Measurements from ENCODE around the gene ETS1.

ETS1 gene

GRCh38 chr11:128522055-128522942 is 65.1 kb downstream of the ETS1 start:
- Histone ChIP-seq H3K9ac (peak overlapping the region; percentile 90), H4K20me1 (peaks cover 37% of the 10 kb centered on the region), H3K27ac (peak overlapping the region; percentile 87), H3K4me2 (peak overlapping the region; percentile 89), H3K36me3 (peaks cover 2% of the 10 kb centered on the region; the same call in 1 of the 2 replicates), H3K9me3 (no peaks in the 10 kb centered on the region), H3K4me1 (peaks cover 58% of the 10 kb centered on the region), H3K4me3 (peak overlapping the region; percentile 82), H3K27me3 (no peaks in the 10 kb centered on the region)
- no peak for TF ChIP-seq Cebpa-rat (IDR thresholded peaks at IDR 0.05)

- Histone ChIP-seq H3K4me3 (peak overlapping the region; percentile 82), H3K4me1 (peaks cover 60% of the 10 kb centered on the region), H3K4me2 (peak overlapping the region; percentile 89), H3K9ac (peak overlapping the region; percentile 90), H3K9me3 (no peaks in the 10 kb centered on the region), H3K27me3 (no peaks in the 10 kb centered on the region), H3K27ac (peak overlapping the region; percentile 86), H3K36me3 (peaks cover 8% of the 10 kb centered on the region; the same call in 1 of the 2 replicates), H4K20me1 (peaks cover 44% of the 10 kb centered on the region)
- no peak for TF ChIP-seq Cebpa-rat (IDR thresholded peaks at IDR 0.05)
These were observed 65.7 kb downstream of the ETS1 start for GRCh38 chr11:128521682-128522054.

GRCh38 chr11:128520888-128521681 is 66.3 kb downstream of the ETS1 start:
- H3K9ac ChIP-seq = peak overlapping the region; percentile 90
- H3K9me3 ChIP-seq = no peaks in the 10 kb centered on the region
- peaks cover 63% of the 10 kb centered on the region for H3K4me1 ChIP-seq
- H4K20me1 ChIP-seq = peaks cover 49% of the 10 kb centered on the region
- H3K27me3 ChIP-seq = no peaks in the 10 kb centered on the region
- H3K4me2 ChIP-seq = peak overlapping the region; percentile 89
- TF ChIP-seq Cebpa-rat (IDR thresholded peaks at IDR 0.05) = no peak
- H3K36me3 ChIP-seq = peaks cover 12% of the 10 kb centered on the region; the same call in 1 of the 2 replicates
- H3K4me3 ChIP-seq = peak overlapping the region; percentile 82
- peak overlapping the region; percentile 86 for H3K27ac ChIP-seq

GRCh38 chr11:128520206-128520887 is 67.0 kb downstream of the ETS1 start:
- TF ChIP-seq Cebpa-rat (IDR thresholded peaks at IDR 0.05) = no peak
- H3K27ac ChIP-seq = peak overlapping the region; percentile 86; the same call in 1 of the 2 replicates
- no peaks in the 10 kb centered on the region for H3K27me3 ChIP-seq
- peaks cover 12% of the 10 kb centered on the region; the same call in 1 of the 2 replicates for H3K36me3 ChIP-seq
- H3K9ac ChIP-seq = peak overlapping the region; percentile 90
- peaks cover 63% of the 10 kb centered on the region for H3K4me1 ChIP-seq
- peaks cover 57% of the 10 kb centered on the region for H4K20me1 ChIP-seq
- H3K4me3 ChIP-seq = peak overlapping the region; percentile 82
- peak overlapping the region; percentile 89 for H3K4me2 ChIP-seq
- H3K9me3 ChIP-seq = no peaks in the 10 kb centered on the region

- Histone ChIP-seq H3K4me1 (peaks cover 63% of the 10 kb centered on the region), H3K9ac (no peak overlapping the region), H3K4me2 (peak overlapping the region; percentile 89), H3K36me3 (peaks cover 12% of the 10 kb centered on the region; the same call in 1 of the 2 replicates), H4K20me1 (peaks cover 67% of the 10 kb centered on the region), H3K27me3 (no peaks in the 10 kb centered on the region), H3K9me3 (no peaks in the 10 kb centered on the region), H3K27ac (no peak overlapping the region), H3K4me3 (no peak overlapping the region)
- TF ChIP-seq Cebpa-rat (IDR thresholded peaks at IDR 0.05) = no peak
These were observed 68.0 kb downstream of the ETS1 start for GRCh38 chr11:128519338-128519737.

GRCh38 chr11:128518493-128519207 is 68.7 kb downstream of the ETS1 start:
- no peak for TF ChIP-seq Cebpa-rat (IDR thresholded peaks at IDR 0.05)
- Histone ChIP-seq H3K27me3 (no peaks in the 10 kb centered on the region), H3K36me3 (peaks cover 15% of the 10 kb centered on the region), H3K9ac (no peak overlapping the region), H3K4me2 (peak overlapping the region; percentile 89), H3K9me3 (no peaks in the 10 kb centered on the region), H3K4me1 (peaks cover 58% of the 10 kb centered on the region), H4K20me1 (peaks cover 72% of the 10 kb centered on the region), H3K27ac (no peak overlapping the region), H3K4me3 (no peak overlapping the region)

- H4K20me1 ChIP-seq = peaks cover 80% of the 10 kb centered on the region
These were observed 69.7 kb downstream of the ETS1 start for GRCh38 chr11:128517451-128518230.

GRCh38 chr11:128516886-128517285 is 70.5 kb downstream of the ETS1 start:
- no peak overlapping the region for H3K4me3 ChIP-seq
- peaks cover 33% of the 10 kb centered on the region for H3K36me3 ChIP-seq
- H3K4me2 ChIP-seq = peak overlapping the region; percentile 89; the same call in 1 of the 2 replicates
- peaks cover 87% of the 10 kb centered on the region for H4K20me1 ChIP-seq
- no peaks in the 10 kb centered on the region for H3K27me3 ChIP-seq
- no peak for TF ChIP-seq Cebpa-rat (IDR thresholded peaks at IDR 0.05)
- H3K9ac ChIP-seq = no peak overlapping the region
- no peak overlapping the region for H3K27ac ChIP-seq
- peaks cover 47% of the 10 kb centered on the region for H3K4me1 ChIP-seq
- no peaks in the 10 kb centered on the region for H3K9me3 ChIP-seq

More at GRCh38 chr11:128517451-128518230, 69.7 kb downstream of the ETS1 start:
- Histone ChIP-seq H3K4me1 (peaks cover 48% of the 10 kb centered on the region), H3K9ac (no peak overlapping the region; the same call in 1 of the 2 replicates), H3K27ac (no peak overlapping the region), H3K9me3 (no peaks in the 10 kb centered on the region), H3K4me2 (peak overlapping the region; percentile 89), H3K4me3 (no peak overlapping the region), H3K36me3 (peaks cover 25% of the 10 kb centered on the region), H3K27me3 (no peaks in the 10 kb centered on the region)
- no peak for TF ChIP-seq Cebpa-rat (IDR thresholded peaks at IDR 0.05)

Measured in BLaER1 (cell line).